NT2/D1 (cell line): ENCODE results near the gene PIPOX.

ENCODE experiments used
- SUZ12 ChIP-seq: IDR thresholded peaks from 2 replicates; pipeline ENCODE4 v1.6.1; 2011; ENCODE audit not compliant: insufficient read length, insufficient read depth; ENCODE audit errors: extremely low read depth
- YY1 ChIP-seq: IDR thresholded peaks from 2 replicates; pipeline ENCODE4 v1.6.1; 2011; ENCODE audit not compliant: insufficient read length, insufficient read depth
- ZNF274 ChIP-seq: IDR thresholded peaks from 2 replicates; pipeline ENCODE4 v1.6.1; 2011; ENCODE audit warnings: mild to moderate bottlenecking, low read depth, low read length

GRCh38 chr17:29060475-29060874 is 17.5 kb downstream of the PIPOX start:
- TF ChIP-seq ZNF274 (no peak), SUZ12 (no peak), YY1 (no peak)
